Heart left ventricle (tissue), 16 donors: Measurements from ENCODE around the gene ESPL1. TPM values are rescaled to one million over a fixed set of nuclear protein-coding genes. Genes with fewer than 3 reads are reported as not detected.

Experiments
- ATAC-seq, 4 donors: fragments of 200-7000 bp; cut with Tn5 transposase; one replicate each; pipeline ENCODE4 v1.9.1; 2020 to 2022; ENCODE audit warnings: moderate library complexity in 4 of 4, mild to moderate bottlenecking in 3 of 4, moderate number of reproducible peaks in 1 of 4
- DNase-seq, 5 donors: peaks; one replicate each; pipeline ENCODE4 v3.0.0-alpha.2; 2020
- H3K27ac ChIP-seq, 12 donors: fragments of 200-600 bp; sonication (generic) in 4 of 12; one replicate each; pipeline versions ENCODE4 v1.5.0 to v1.8.0; 2016 to 2022; ENCODE audit warnings: mild to moderate bottlenecking in 2 of 12
- H3K27me3 ChIP-seq, 9 donors: fragments of 200-600 bp; sonication (generic) in 2 of 9; one replicate each; pipeline versions ENCODE4 v1.5.1 to v1.8.0; 2016 to 2022; ENCODE audit warnings: mild to moderate bottlenecking in 3 of 9
- H3K36me3 ChIP-seq, 9 donors: fragments of 200-600 bp; sonication (generic) in 2 of 9; one replicate each; pipeline versions ENCODE4 v1.5.0 to v1.8.0; 2018 to 2022; ENCODE audit warnings: mild to moderate bottlenecking in 2 of 9
- H3K4me1 ChIP-seq, 12 donors: fragments of 200-600 bp; sonication (generic) in 4 of 12; one replicate each; pipeline versions ENCODE4 v1.5.0 to v1.8.0; 2016 to 2022; ENCODE audit warnings: mild to moderate bottlenecking in 3 of 12
- H3K4me3 ChIP-seq, 12 donors: fragments of 200-600 bp; sonication (generic) in 4 of 12; one replicate each; pipeline versions ENCODE4 v1.5.0 to v1.8.0; 2017 to 2022; ENCODE audit warnings: mild to moderate bottlenecking in 9 of 12, moderate library complexity in 4 of 12
- H3K9me3 ChIP-seq, 12 donors: fragments of 200-600 bp; sonication (generic) in 4 of 12; one replicate each; pipeline versions ENCODE4 v1.5.0 to v1.8.0; 2016 to 2022; ENCODE audit warnings: mild to moderate bottlenecking in 1 of 12
- CTCF ChIP-seq, 12 donors: fragments of 200-600 bp; sonication (generic) in 4 of 12; IDR thresholded peaks; one replicate each; pipeline versions ENCODE4 v1.5.0 to v1.8.0; 2018 to 2022; ENCODE audit warnings: antibody characterized with exemption in 12 of 12, mild to moderate bottlenecking in 5 of 12
- POLR2A ChIP-seq, 2 donors: fragments of 450-650 bp; IDR thresholded peaks; one replicate each; pipeline ENCODE4 v1.6.1; 2017; ENCODE audit warnings: antibody characterized with exemption in 2 of 2, mild to moderate bottlenecking in 2 of 2, moderate library complexity in 2 of 2
- WGBS, 4 donors: extraction: QIAGEN DNeasy Blood & Tissue Kit in 2 of 4; methylation state at CpG; one replicate each; pipeline versions ENCODE4 v1.1.5 to v1.1.7; 2013 to 2018; 5-methylcytosine and 5-hydroxymethylcytosine counted together
- intact Hi-C, 10 donors: fragments of 100-400 bp; cut with DNase I; formaldehyde crosslinking; loops; one replicate each; pipeline versions ENCODE4 v1.11.1 to v1.14.2; 2022
- polyA plus RNA-seq, 2 donors: library from polyadenylated mRNA; stranded (reverse); fragments of 200-250 nt; gene quantifications; one replicate each; pipeline ENCODE4 v1.2.3, GENCODE V29; 2013
- total RNA-seq, 9 donors: library from RNA; depleted of rRNA in 2 of 9; stranded (reverse); fragments of >200 nt in 2 of 9; fragmentation: NEBNext Ultra II Directional in 3 of 9; extraction: Animal tissue kit (Norgen Biotek cat#: 25700) in 3 of 9; gene quantifications; one replicate each; pipeline versions ENCODE4 v1.1.0 to v1.2.4, GENCODE V29; 2016 to 2023
- donor health status: ischemic (EF 13 %, LVEDD 7.1; RV severe dilation, severe dysfunction).
- donor health status: healthy with polysubstance abuse.
- donor health status: DM: no; HTN: yes; CAD: no.
- donor health status: DM: no; HTN: no; CAD: no.
- donor health status: ischemic (EF 25% LVEDD 6.9; RV normal size, moderate dysfunction).
- donor health status: ischemic (EF 25% LVEDD 5.7; RV mildly dilated, moderate dysfunction).
- donor health status: healthy.
- donor health status: DM: yes; HTN: yes; CAD: no.
- donor health status: ischemic (EF 35%, LVEDD 5.7; RV mildly dilated, moderate dysfunction).
- donor health status: nonischemic (EF 11% LVEDD 7.7; RV severe dilation, severe dysfunction).
- donor health status: DM: yes; HTN: yes; CAD: no.
- donor health status: PGD.
- donor health status: ischemic (EF 29% LVEDD 5.4; RV normal size, mild dysfunction).
- donor health status: nonischemic (EF 23%, LVEDD 6.1; RV moderate dilation, normal function).

ESPL1 gene
- total and polyA plus RNA-seq, 11 donors: 0.06 to 6.1 (median 0.38) TPM

GRCh38 chr12:53258541-53259539 lies 9.3 kb upstream of the ESPL1 start:
- ATAC-seq: peak in 1 of 4 donors; percentile 45
- no peak for DNase-seq
- TF ChIP-seq CTCF (IDR thresholded peaks at IDR 0.05) (no peak), POLR2A (IDR thresholded peaks at IDR 0.05) (no peak)
- Histone ChIP-seq H3K36me3 (peaks cover 0 to 18% (median 11%) of the 10 kb centered on the region in 9 donors), H3K9me3 (no peaks in the 10 kb centered on the region), H3K4me3 (no peak overlapping the region), H3K27me3 (no peaks in the 10 kb centered on the region), H3K27ac (peak overlapping the region in 2 of 12 donors; percentile 18 to 32), H3K4me1 (peaks cover 0 to 12% (median under 1%) of the 10 kb centered on the region in 12 donors)
- intact Hi-C loops: no loop called here
- WGBS, 4 donors: 50 to 59% (median 56%) methylated on average over 7 of the region's 7 CpGs

- Histone ChIP-seq H3K27ac (no peak overlapping the region), H3K4me1 (peaks cover 0 to 7% (median 0%) of the 10 kb centered on the region in 12 donors), H3K36me3 (peaks cover 0 to 8% (median under 1%) of the 10 kb centered on the region in 9 donors), H3K4me3 (no peak overlapping the region), H3K9me3 (no peaks in the 10 kb centered on the region), H3K27me3 (no peaks in the 10 kb centered on the region)
- no peak for ATAC-seq
- TF ChIP-seq CTCF (IDR thresholded peaks at IDR 0.05) (no peak), POLR2A (IDR thresholded peaks at IDR 0.05) (no peak)
- intact Hi-C loops: no loop called here
- DNase-seq: no peak
- WGBS, 4 donors: 83 to 92% (median 90%) methylated on average over 6 of the region's 6 CpGs
Measured at GRCh38 chr12:53259891-53260290, 8.2 kb upstream of the ESPL1 start.

DNA sequence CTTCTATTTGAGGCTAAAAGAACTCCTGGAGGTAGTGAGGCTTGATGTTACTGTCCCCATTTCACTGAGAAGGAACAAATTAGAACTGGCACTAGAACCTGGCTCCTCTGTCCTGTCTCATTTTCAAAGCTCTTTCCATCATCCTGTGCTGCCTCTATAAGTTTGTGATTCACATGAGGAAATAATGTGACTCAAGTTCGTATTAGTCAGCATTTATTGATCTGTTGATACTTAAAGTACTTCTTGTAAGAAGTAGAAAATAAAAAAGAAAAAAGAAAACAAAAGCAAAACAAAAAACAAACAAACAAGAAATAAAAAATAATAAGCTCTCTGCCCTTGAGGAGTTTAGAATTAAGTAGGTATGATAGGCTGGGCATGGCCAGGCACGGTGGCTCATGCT lies 2.3 kb upstream of the ESPL1 start:
- Histone ChIP-seq H3K36me3 (no peaks in the 10 kb centered on the region), H3K4me3 (no peak overlapping the region), H3K9me3 (no peaks in the 10 kb centered on the region), H3K27ac (no peak overlapping the region), H3K4me1 (peaks cover 0 to 23% (median 4%) of the 10 kb centered on the region in 12 donors), H3K27me3 (no peaks in the 10 kb centered on the region)
- intact Hi-C loops: loop anchor here in 4 of 10 donors (5.0 kb wide), 2 partner anchors 43 to 53 kb away; no protein-coding TSS in a partner anchor
- no peak for TF ChIP-seq CTCF (IDR thresholded peaks at IDR 0.05)
- no peak for TF ChIP-seq POLR2A (IDR thresholded peaks at IDR 0.05)
- DNase-seq: no peak
- ATAC-seq: no peak
- WGBS, 4 donors: 85 to 88% (median 86%) methylated on average over 2 of the region's 2 CpGs
